ENCODE measurements around the gene FBP1. TPM values are rescaled to one million over a fixed set of nuclear protein-coding genes. Genes with fewer than 3 reads are reported as not detected.

FBP1 gene
- total and polyA plus RNA-seq, 12 donors: 2.1 to 61.1 (median 33.9) TPM

GRCh38 chr9:94581728-94582127 is 57.6 kb downstream of the FBP1 start:
- no peak for TF ChIP-seq POLR2A (IDR thresholded peaks at IDR 0.05)
- TF ChIP-seq, protein P1, sequence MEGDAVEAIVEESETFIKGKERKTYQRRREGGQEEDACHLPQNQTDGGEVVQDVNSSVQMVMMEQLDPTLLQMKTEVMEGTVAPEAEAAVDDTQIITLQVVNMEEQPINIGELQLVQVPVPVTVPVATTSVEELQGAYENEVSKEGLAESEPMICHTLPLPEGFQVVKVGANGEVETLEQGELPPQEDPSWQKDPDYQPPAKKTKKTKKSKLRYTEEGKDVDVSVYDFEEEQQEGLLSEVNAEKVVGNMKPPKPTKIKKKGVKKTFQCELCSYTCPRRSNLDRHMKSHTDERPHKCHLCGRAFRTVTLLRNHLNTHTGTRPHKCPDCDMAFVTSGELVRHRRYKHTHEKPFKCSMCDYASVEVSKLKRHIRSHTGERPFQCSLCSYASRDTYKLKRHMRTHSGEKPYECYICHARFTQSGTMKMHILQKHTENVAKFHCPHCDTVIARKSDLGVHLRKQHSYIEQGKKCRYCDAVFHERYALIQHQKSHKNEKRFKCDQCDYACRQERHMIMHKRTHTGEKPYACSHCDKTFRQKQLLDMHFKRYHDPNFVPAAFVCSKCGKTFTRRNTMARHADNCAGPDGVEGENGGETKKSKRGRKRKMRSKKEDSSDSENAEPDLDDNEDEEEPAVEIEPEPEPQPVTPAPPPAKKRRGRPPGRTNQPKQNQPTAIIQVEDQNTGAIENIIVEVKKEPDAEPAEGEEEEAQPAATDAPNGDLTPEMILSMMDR (IDR thresholded peaks at IDR 0.05): no peak
- H3K4me3 ChIP-seq: no peak overlapping the region
- intact Hi-C loops (cut with DNase I): no loop called here
- H3K27me3 ChIP-seq: no peaks in the 10 kb centered on the region
- no peak overlapping the region for H3K27ac ChIP-seq
- no peak for DNase-seq
- H3K4me1 ChIP-seq (replicated peaks in 1 of 2): no peaks in the 10 kb centered on the region
- H3K9me3 ChIP-seq (replicated peaks in 1 of 3): no peaks in the 10 kb centered on the region
- 94 to 95% (median 94%) methylated on average over 5 of the region's 5 CpGs for WGBS, 4 donors
- no peaks in the 10 kb centered on the region for H3K36me3 ChIP-seq (replicated peaks in 1 of 2)

GRCh38 chr9:94577571-94577970 is 61.7 kb downstream of the FBP1 start:
- no peak for TF ChIP-seq POLR2A (IDR thresholded peaks at IDR 0.05)
- TF ChIP-seq, protein P1 (IDR thresholded peaks at IDR 0.05): no peak
- H3K36me3 ChIP-seq (replicated peaks in 1 of 2): no peaks in the 10 kb centered on the region
- intact Hi-C loops (cut with DNase I): no loop called here
- no peaks in the 10 kb centered on the region for H3K27me3 ChIP-seq
- no peaks in the 10 kb centered on the region for H3K9me3 ChIP-seq (replicated peaks in 1 of 3)
- no peak for DNase-seq
- WGBS, 4 donors: 42 to 50% (median 45%) methylated on average over 2 of the region's 2 CpGs
- H3K4me3 ChIP-seq: no peak overlapping the region
- H3K27ac ChIP-seq: no peak overlapping the region
- H3K4me1 ChIP-seq (replicated peaks in 1 of 2): no peaks in the 10 kb centered on the region

GRCh38 chr9:94577036-94577435 is 62.3 kb downstream of the FBP1 start:
- H3K4me3 ChIP-seq: no peak overlapping the region
- intact Hi-C loops (cut with DNase I): no loop called here
- H3K9me3 ChIP-seq (replicated peaks in 1 of 3): no peaks in the 10 kb centered on the region
- no peak for TF ChIP-seq POLR2A (IDR thresholded peaks at IDR 0.05)
- TF ChIP-seq, protein P1 (IDR thresholded peaks at IDR 0.05): no peak
- H3K36me3 ChIP-seq (replicated peaks in 1 of 2): no peaks in the 10 kb centered on the region
- DNase-seq: no peak
- WGBS, 4 donors: 0 to 42% (median 15%) methylated on average over 1 of the region's 1 CpG
- no peaks in the 10 kb centered on the region for H3K27me3 ChIP-seq
- H3K27ac ChIP-seq: no peak overlapping the region
- H3K4me1 ChIP-seq (replicated peaks in 1 of 2): no peaks in the 10 kb centered on the region

- Histone ChIP-seq H3K4me3 (no peak overlapping the region), H3K36me3 (replicated peaks in 1 of 2) (no peaks in the 10 kb centered on the region), H3K4me1 (replicated peaks in 1 of 2) (no peaks in the 10 kb centered on the region), H3K9me3 (replicated peaks in 1 of 3) (no peaks in the 10 kb centered on the region), H3K27me3 (no peaks in the 10 kb centered on the region), H3K27ac (no peak overlapping the region)
- no peak for DNase-seq
- 87 to 95% (median 92%) methylated on average over 2 of the region's 2 CpGs for WGBS, 4 donors
- no peak for TF ChIP-seq POLR2A (IDR thresholded peaks at IDR 0.05)
- TF ChIP-seq, protein P1 (IDR thresholded peaks at IDR 0.05): no peak
- intact Hi-C loops (cut with DNase I): no loop called here
Observed at GRCh38 chr9:94576131-94576530, 63.2 kb downstream of the FBP1 start.
